Measurements from ENCODE around the gene LRRC27.

Gene LRRC27

DNA sequence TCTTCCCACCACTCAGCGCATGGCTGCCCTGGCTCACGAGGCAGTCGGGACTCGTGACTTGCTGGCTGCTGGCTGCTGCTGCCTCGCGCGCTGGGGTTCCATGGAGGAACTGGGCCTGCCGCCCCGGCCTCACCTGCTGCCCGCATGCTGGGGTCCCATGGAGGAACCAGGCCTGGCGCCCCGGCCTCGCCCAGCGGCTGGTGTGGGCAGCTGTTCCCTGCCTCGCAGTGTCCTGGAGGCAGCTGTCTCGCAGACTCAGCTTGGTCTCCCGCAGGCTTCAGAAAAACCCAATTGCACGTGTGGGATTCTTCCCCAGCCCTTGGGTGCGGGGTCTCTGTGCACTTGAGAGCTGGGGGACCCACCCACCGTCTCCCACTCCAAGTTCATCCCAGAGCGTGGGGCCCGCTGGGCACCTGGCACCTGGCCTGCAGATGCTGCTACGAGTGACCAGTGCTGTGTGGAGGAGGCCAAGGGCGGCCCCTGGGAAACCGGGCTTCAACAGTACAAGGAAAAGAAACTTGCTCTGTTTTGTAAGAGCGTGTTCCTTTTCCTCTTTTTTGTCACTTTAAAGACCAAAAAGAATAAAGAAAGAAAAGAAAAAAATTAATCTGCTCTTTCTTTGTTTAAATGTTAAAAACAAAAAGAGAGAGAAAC lies 85.4 kb downstream of the LRRC27 start:
- no peak for FAIRE-seq

GRCh38 chr10:132417957-132418441 lies 86.0 kb downstream of the LRRC27 start:
- no peak for FAIRE-seq

DNA sequence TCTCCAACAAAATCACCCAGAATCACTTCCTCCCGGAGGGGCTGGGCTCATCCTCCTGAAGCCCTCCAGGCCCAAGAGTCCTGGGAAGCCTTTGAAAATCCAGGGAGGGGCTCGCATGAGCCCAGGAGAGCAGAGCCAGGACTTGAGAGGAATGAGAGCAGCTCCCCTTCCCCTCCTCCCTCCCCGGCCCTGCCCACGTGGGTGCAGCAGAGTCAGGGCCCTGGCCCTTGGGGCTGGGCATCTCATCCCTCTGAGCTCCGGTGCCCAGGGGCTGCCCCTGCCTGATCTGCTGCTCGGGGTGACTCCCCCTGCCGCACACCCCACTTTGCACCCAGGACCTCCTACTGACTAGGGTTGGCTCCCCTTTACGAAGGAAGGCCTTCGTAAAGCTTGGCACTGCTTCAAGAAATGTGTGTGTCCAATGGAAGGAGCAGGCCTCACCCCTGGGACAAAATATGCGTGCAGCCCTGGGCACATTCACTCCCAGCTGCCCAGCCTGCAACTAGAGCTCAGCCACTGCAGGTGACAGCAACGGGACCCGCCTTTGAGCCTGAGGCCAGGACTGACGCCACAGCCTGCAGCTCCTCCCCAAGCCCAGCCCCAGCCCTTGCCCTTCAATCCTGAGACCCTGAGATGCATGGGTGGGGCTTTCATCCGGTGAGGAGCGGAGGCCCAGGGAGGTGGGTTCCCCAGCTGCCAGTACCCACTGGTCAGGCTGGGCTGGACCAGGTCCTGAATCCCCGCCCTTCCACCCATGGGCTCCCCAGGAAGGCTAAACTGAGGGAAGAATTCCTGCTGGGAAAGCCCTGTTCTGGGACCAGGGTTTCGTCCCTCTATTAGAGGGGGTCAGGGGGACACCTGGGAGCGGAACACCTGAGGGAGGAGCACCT lies 86.8 kb downstream of the LRRC27 start:
- FAIRE-seq = no peak

GRCh38 chr10:132419538-132420468 lies 87.8 kb downstream of the LRRC27 start:
- no peak for FAIRE-seq

- no peak for FAIRE-seq
Measured at GRCh38 chr10:132420469-132420980, 88.5 kb downstream of the LRRC27 start.

DNA sequence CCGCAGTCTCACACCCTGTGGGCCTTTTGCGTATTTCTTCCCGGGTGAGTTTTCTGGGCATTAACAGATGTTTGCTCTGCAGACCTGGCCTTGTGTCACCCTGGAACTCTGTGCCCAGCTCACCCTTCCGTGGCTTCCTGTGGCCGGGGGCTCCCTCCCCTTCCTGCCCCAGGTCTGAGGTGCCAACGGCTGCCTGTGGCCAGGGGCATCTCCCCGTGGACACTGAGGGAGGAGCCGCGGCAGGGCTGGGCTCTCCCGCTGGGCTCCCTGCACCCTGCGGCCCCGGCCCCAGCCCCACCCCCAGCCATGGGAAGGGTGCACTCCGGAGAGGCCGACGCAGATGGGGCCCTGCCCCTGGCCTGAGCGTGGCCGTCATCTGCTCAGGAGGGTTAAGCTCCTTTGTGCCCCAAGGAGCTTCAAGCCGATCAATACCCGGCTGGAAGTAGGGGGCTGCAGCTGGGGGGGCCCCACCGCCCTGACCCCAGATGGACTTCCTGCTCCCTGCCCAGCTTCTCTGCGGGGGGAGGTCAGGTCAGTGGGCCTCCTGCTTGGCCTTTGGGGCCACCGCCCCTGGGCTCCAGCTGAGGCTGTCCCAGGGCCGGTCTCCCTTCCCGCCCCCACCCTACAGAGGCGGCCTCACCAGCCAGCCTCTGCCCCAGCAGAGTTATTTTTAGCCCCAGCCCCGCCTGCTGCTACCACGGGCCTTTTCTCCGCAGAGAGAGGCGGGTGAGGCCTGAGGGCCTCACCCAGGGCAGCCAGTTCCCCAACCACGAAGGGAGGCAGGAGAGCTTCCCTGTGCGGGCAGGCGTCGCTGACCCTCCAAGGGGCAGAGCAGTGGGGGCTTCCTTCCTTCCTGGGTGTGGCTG lies 89.2 kb downstream of the LRRC27 start:
- FAIRE-seq = no peak

DNA sequence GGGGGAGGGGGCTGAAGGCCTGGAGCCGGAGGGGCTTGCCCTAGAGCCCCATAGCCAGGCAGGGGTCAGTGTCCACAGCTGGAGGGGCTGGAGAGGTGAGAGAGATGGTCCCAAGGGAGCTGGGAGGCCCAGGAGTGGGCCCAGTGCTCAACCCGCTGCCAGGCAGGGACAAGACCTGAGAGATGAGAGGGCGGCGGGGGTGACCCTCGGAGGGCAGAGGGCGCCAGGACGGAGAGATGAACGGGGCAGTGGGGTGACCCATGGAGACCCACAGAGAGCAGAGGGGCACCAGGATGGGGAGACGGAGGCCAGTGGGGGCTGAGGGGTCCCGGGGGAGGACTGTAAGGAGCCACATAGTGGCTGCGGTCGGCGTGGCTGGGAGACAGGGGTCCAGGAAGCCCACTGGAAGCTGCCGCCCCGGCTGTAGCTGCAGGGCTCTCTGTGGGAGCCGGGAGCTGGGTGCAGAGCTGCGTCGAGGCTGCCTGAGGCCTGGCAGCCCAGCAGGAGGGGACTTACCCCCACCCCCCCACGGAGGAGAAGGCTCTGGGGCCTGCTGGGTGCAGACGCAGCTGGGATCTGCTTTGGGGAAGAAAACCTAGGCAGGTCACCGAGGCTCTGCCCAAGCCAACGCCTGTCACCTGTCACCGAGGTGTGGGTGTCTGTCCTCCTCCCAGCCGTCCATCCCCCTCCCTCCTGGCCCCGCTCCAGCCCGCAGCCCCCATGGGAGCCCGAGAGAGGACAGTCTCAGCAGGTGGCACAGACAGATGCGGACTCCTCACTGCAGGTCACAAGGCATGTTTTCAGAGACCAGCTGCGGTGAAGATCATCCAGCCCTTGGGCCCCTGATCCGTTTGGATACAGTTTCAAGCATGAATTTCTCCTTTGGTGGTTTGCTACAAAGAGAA lies 90.1 kb downstream of the LRRC27 start:
- no peak for FAIRE-seq

DNA sequence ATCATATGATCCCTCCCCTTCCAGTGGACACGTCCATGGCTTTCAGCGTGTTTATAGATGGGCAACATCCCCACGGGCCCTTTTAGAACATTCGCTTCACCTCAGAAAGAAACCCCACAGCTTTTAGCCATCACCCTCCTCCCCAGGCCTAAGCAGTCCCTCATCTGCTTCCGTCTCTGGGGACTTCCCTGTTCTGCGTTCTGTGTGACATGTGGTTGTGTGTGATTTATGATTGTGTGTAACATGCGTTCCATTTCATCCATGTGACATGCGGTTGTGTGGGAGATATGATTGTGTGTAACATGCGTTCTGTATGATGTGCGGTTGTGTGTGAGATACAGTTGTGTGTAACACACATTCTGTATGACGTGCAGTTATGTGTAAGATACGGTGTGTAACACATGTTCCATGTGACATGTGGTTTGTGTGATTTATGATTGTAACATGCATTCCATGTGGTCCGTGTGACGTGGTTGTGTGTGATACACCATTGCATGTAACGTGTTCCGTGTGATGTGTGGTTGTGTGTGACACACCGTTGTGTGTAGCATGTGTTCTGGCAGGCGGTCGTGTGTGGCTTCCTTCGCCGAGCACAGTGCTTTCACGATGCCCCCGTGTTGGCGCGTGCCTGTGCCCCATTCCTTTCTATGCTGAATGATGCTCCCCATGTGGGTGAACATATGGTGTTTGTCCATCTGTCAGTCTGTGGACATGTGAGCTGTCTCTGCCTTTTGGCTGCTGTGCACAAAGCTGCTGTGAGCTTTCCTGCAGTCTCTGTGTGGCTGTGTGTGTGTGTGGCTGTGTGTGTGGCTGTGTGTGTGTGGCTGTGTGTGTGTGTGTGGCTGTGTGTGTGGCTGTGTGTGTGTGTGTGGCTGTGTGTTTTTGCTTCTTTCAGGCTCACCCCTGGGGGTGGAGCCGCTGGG lies 91.2 kb downstream of the LRRC27 start:
- FAIRE-seq = no peak

- no peak for FAIRE-seq
Measured at GRCh38 chr10:132423966-132424861, 92.2 kb downstream of the LRRC27 start.

DNA sequence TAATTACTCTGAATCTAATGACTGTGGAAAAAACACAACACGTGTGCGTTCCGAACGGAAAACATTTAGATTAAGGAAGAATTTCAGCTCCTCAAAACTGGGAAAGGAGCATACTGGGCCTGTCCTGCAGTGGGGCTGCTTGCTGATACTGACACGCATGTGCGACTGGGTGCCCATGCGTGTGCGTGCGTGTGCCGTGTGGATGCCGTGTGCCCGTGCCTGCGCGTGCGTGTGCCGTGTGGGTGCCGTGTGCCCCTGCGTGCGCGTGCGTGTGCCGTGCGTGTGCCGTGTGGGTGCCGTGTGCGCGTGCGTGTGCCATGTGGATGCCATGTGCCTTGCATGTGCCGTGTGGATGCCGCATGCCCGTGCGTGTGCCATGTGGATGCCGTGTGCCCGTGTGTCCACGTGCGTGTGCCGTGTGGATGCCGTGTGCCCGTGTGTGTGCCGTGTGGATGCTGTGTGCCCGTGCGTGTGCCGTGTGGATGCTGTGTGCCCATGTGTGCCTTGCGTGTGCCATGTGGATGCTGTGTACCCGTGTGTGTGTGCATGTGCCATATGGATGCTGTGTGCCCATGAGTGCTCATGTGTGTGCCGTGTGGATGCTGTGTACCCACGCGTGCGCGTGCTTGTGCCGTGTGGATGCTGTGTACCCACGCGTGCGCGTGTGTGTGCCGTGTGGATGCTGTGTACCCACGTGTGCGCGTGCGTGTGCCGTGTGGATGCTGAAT lies 93.2 kb downstream of the LRRC27 start:
- no peak for FAIRE-seq

DNA sequence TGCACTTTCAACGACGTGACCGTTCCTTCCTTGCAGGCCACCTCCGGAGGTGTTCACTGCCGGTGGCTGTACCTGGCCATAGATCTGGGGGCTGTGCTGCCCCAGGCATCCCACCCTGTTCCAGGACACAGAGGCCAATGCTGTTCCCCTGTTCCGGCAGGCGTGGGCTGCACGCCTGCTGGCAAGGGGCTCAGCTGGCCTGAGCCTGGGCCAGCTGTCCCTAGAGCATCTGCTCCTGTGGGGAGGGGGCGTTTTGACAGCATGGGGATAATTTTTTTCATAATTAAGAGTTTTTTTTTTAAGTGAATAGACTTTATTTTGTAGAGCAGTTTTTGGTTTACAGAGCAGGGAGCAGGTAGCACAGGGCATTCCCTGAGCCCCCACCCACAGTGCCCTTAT lies 93.8 kb downstream of the LRRC27 start:
- no peak for FAIRE-seq

- FAIRE-seq = no peak
Measured at GRCh38 chr10:132427006-132427771, 95.2 kb downstream of the LRRC27 start.

DNA sequence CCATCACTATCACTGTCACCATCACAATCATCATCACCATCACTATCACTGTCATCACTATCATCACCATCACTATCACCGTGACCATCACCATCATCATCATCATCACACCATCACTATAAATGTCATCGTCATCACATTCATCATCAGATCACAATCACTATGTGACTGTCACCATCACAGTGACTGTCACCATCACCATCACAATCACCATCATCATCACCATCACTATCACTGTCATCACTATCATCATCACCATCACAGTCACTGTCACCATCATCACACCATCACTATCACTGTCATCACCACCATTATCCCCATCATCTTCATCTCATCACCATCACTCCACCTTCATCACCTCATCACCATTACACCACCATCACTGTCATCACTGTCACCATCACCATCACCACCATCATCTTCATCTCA lies 96.0 kb downstream of the LRRC27 start:
- no peak for FAIRE-seq

- FAIRE-seq = no peak
Measured at GRCh38 chr10:132428486-132428995, 96.5 kb downstream of the LRRC27 start.

Data from A204.1 (cell line).